ENCODE results near the gene SLC23A2. TPM values are rescaled to one million over a fixed set of nuclear protein-coding genes. Genes with fewer than 3 reads are reported as not detected.

Gene SLC23A2
- total RNA-seq, 2 donors from 2014 or later, result 21.0 to 39.1 TPM

- no peaks in the 10 kb centered on the region for H3K36me3 ChIP-seq
- intact Hi-C loops (cut with DNase I), result no loop called here
Measured at GRCh38 chr20:4876731-4877130, 124.6 kb downstream of the SLC23A2 start.

GRCh38 chr20:4876301-4876700 is 125.0 kb downstream of the SLC23A2 start:
- intact Hi-C loops (cut with DNase I), result no loop called here
- Histone ChIP-seq H3K27me3 (replicated peaks; ENCODE audit: insufficient read depth) (no peaks in the 10 kb centered on the region), H3K9me3 (no peaks in the 10 kb centered on the region), H3K36me3 (no peaks in the 10 kb centered on the region), H3K4me3 (no peak overlapping the region), H3K4me1 (replicated peaks) (no peaks in the 10 kb centered on the region), H3K27ac (no peak overlapping the region)
- no peak for DNase-seq (ENCODE audit: low spot score)
- WGBS, result 80% methylated on average over 4 of the region's 4 CpGs
- TF ChIP-seq CTCF (IDR thresholded peaks at IDR 0.05), result no peak
- TF ChIP-seq POLR2AphosphoS5 (IDR thresholded peaks at IDR 0.05), result no peak
- no peak for TF ChIP-seq POLR2A (IDR thresholded peaks at IDR 0.05)

More at GRCh38 chr20:4876731-4877130, 124.6 kb downstream of the SLC23A2 start:
- 88% methylated on average over 5 of the region's 5 CpGs for WGBS
- no peak overlapping the region for H3K4me3 ChIP-seq
- no peaks in the 10 kb centered on the region for H3K4me1 ChIP-seq (replicated peaks)
- H3K27me3 ChIP-seq (replicated peaks; ENCODE audit: insufficient read depth), result no peaks in the 10 kb centered on the region
- TF ChIP-seq CTCF (IDR thresholded peaks at IDR 0.05) (no peak), POLR2AphosphoS5 (IDR thresholded peaks at IDR 0.05) (no peak), POLR2A (IDR thresholded peaks at IDR 0.05) (no peak)
- DNase-seq (ENCODE audit: low spot score), result no peak
- H3K9me3 ChIP-seq, result no peaks in the 10 kb centered on the region
- H3K27ac ChIP-seq, result no peak overlapping the region

GRCh38 chr20:4875578-4876067 is 125.7 kb downstream of the SLC23A2 start:
- Histone ChIP-seq H3K27ac (no peak overlapping the region), H3K27me3 (replicated peaks; ENCODE audit: insufficient read depth) (no peaks in the 10 kb centered on the region), H3K9me3 (no peaks in the 10 kb centered on the region), H3K4me3 (no peak overlapping the region), H3K36me3 (no peaks in the 10 kb centered on the region), H3K4me1 (replicated peaks) (no peaks in the 10 kb centered on the region)
- intact Hi-C loops (cut with DNase I), result no loop called here
- WGBS, result 86% methylated on average over 16 of the region's 16 CpGs
- no peak for TF ChIP-seq POLR2A (IDR thresholded peaks at IDR 0.05)
- no peak for TF ChIP-seq POLR2AphosphoS5 (IDR thresholded peaks at IDR 0.05)
- TF ChIP-seq CTCF (IDR thresholded peaks at IDR 0.05), result no peak
- no peak for DNase-seq (ENCODE audit: low spot score)

GRCh38 chr20:4873396-4873795 is 127.9 kb downstream of the SLC23A2 start:
- Histone ChIP-seq H3K27me3 (replicated peaks; ENCODE audit: insufficient read depth) (no peaks in the 10 kb centered on the region), H3K36me3 (no peaks in the 10 kb centered on the region), H3K4me3 (no peak overlapping the region), H3K4me1 (replicated peaks) (peaks cover 2% of the 10 kb centered on the region), H3K27ac (no peak overlapping the region), H3K9me3 (no peaks in the 10 kb centered on the region)
- intact Hi-C loops (cut with DNase I), result no loop called here
- TF ChIP-seq POLR2A (IDR thresholded peaks at IDR 0.05) (no peak), POLR2AphosphoS5 (IDR thresholded peaks at IDR 0.05) (no peak), CTCF (IDR thresholded peaks at IDR 0.05) (no peak)
- WGBS, result 88% methylated on average over 2 of the region's 2 CpGs
- DNase-seq (ENCODE audit: low spot score), result no peak

- intact Hi-C loops (cut with DNase I), result no loop called here
- Histone ChIP-seq H3K4me1 (replicated peaks) (peaks cover 2% of the 10 kb centered on the region), H3K4me3 (no peak overlapping the region), H3K27me3 (replicated peaks; ENCODE audit: insufficient read depth) (no peaks in the 10 kb centered on the region), H3K27ac (no peak overlapping the region), H3K9me3 (no peaks in the 10 kb centered on the region), H3K36me3 (no peaks in the 10 kb centered on the region)
- no peak for DNase-seq (ENCODE audit: low spot score)
- TF ChIP-seq POLR2A (IDR thresholded peaks at IDR 0.05), result no peak
- TF ChIP-seq POLR2AphosphoS5 (IDR thresholded peaks at IDR 0.05), result no peak
- TF ChIP-seq CTCF (IDR thresholded peaks at IDR 0.05), result no peak
- 95% methylated on average over 6 of the region's 6 CpGs for WGBS
Measured at GRCh38 chr20:4871486-4871885, 129.8 kb downstream of the SLC23A2 start.

Data from prostate gland (tissue), 2 donors.